ENCODE measurements around the gene CTSC. TPM values are rescaled to one million over a fixed set of nuclear protein-coding genes. Genes with fewer than 3 reads are reported as not detected.

The CTSC gene
- polyA plus RNA-seq, 3 donors, result 150 to 415 (median 284) TPM

GRCh38 chr11:88352139-88352538 lies 14.6 kb upstream of the CTSC start:
- Histone ChIP-seq H3K27ac (ENCODE audit: low read depth in 1 of 2, low read length in 2 of 2) (no peak overlapping the region), H3K27me3 (ENCODE audit: control insufficient read depth in 2 of 2, insufficient read depth in 2 of 2, low read length in 2 of 2) (no peaks in the 10 kb centered on the region), H3K36me3 (replicated peaks in 1 of 2; ENCODE audit: control insufficient read depth in 1 of 2, insufficient read depth in 2 of 2, low read length in 2 of 2) (no peaks in the 10 kb centered on the region), H3K9me3 (replicated peaks in 1 of 2; ENCODE audit: control insufficient read depth in 1 of 2, insufficient read depth in 1 of 2, low read length in 2 of 2) (no peaks in the 10 kb centered on the region), H3K4me3 (replicated peaks in 1 of 3; ENCODE audit: low read depth in 2 of 3, low read length in 3 of 3) (no peak overlapping the region), H3K79me2 (ENCODE audit: insufficient read depth, low read length) (no peaks in the 10 kb centered on the region), H3K4me2 (replicated peaks; ENCODE audit: extremely low read depth, low read length, poor library complexity, severe bottlenecking) (no peak overlapping the region), H3K9ac (ENCODE audit: insufficient read depth, low read length, poor library complexity, severe bottlenecking) (no peak overlapping the region), H4K20me1 (ENCODE audit: insufficient read depth, low read length) (no peaks in the 10 kb centered on the region), H3K4me1 (ENCODE audit: control insufficient read depth in 1 of 2, insufficient read depth in 2 of 2, low read length in 2 of 2) (peaks cover 25 to 30% of the 10 kb centered on the region in 2 donors), H2AFZ (ENCODE audit: insufficient read depth, low read depth, low read length, poor library complexity, severe bottlenecking) (no peak overlapping the region)
- Mint-ChIP-seq H3K4me3 (no peak overlapping the region), H3K27ac (no peak overlapping the region), H3K27me3 (ENCODE audit: low read depth in 3 of 3) (peaks cover 0 to 2% (median 0%) of the 10 kb centered on the region in 3 donors), H3K4me1 (peaks cover 35% of the 10 kb centered on the region), H3K36me3 (no peaks in the 10 kb centered on the region), H3K9me3 (no peaks in the 10 kb centered on the region)
- no peak for TF ChIP-seq CTCF (IDR thresholded peaks at IDR 0.05)
- intact Hi-C loops (cut with micrococcal nuclease), result no loop called here
- DNase-seq, result no peak

- Histone ChIP-seq H3K4me1 (ENCODE audit: control insufficient read depth in 1 of 2, insufficient read depth in 2 of 2, low read length in 2 of 2) (peaks cover 21 to 35% of the 10 kb centered on the region in 2 donors), H3K4me3 (replicated peaks in 1 of 3; ENCODE audit: low read depth in 2 of 3, low read length in 3 of 3) (no peak overlapping the region), H3K27me3 (ENCODE audit: control insufficient read depth in 2 of 2, insufficient read depth in 2 of 2, low read length in 2 of 2) (no peaks in the 10 kb centered on the region), H3K9ac (ENCODE audit: insufficient read depth, low read length, poor library complexity, severe bottlenecking) (no peak overlapping the region), H3K36me3 (replicated peaks in 1 of 2; ENCODE audit: control insufficient read depth in 1 of 2, insufficient read depth in 2 of 2, low read length in 2 of 2) (no peaks in the 10 kb centered on the region), H4K20me1 (ENCODE audit: insufficient read depth, low read length) (no peaks in the 10 kb centered on the region), H3K9me3 (replicated peaks in 1 of 2; ENCODE audit: control insufficient read depth in 1 of 2, insufficient read depth in 1 of 2, low read length in 2 of 2) (no peaks in the 10 kb centered on the region), H3K4me2 (replicated peaks; ENCODE audit: extremely low read depth, low read length, poor library complexity, severe bottlenecking) (no peak overlapping the region), H3K27ac (ENCODE audit: low read depth in 1 of 2, low read length in 2 of 2) (peak overlapping the region in 1 of 2 donors; percentile 18), H3K79me2 (ENCODE audit: insufficient read depth, low read length) (no peaks in the 10 kb centered on the region), H2AFZ (ENCODE audit: insufficient read depth, low read depth, low read length, poor library complexity, severe bottlenecking) (no peak overlapping the region)
- intact Hi-C loops (cut with micrococcal nuclease), result no loop called here
- WGBS (ENCODE audit: insufficient coverage), result no CpG with 5 or more reads among the region's 1 CpG
- Mint-ChIP-seq H3K9me3 (no peaks in the 10 kb centered on the region), H3K36me3 (peaks cover 2 to 3% of the 10 kb centered on the region in 2 donors), H3K4me1 (peaks cover 37% of the 10 kb centered on the region), H3K27ac (peak overlapping the region in 5 of 7 donors; percentile 64 to 82 (median 74)), H3K27me3 (ENCODE audit: low read depth in 3 of 3) (peaks cover 0 to 2% (median 0%) of the 10 kb centered on the region in 3 donors), H3K4me3 (no peak overlapping the region)
- TF ChIP-seq CTCF (IDR thresholded peaks at IDR 0.05), result no peak
- DNase-seq, result no peak
These were observed 11.3 kb upstream of the CTSC start for GRCh38 chr11:88348870-88349269.

Data from CD14-positive monocyte (primary cell).